Measurements from ENCODE around the gene FAM78A.

- TF ChIP-seq POLR2A (IDR thresholded peaks at IDR 0.05; ENCODE audit: low read length) (no peak), GATA1 (IDR thresholded peaks at IDR 0.05; ENCODE audit: low read depth, low read length) (no peak)
These were observed 34.7 kb upstream of the FAM78A start for GRCh38 chr9:131310833-131311554.

Measured in erythroblast (primary cell).